ENCODE data around the gene PLCB4.
"Not testable (repeated sequence)": the region's sequence is repeated elsewhere in the genome, so short reads cannot be mapped to it uniquely, and the experiment has no call there.

The PLCB4 gene

DNA sequence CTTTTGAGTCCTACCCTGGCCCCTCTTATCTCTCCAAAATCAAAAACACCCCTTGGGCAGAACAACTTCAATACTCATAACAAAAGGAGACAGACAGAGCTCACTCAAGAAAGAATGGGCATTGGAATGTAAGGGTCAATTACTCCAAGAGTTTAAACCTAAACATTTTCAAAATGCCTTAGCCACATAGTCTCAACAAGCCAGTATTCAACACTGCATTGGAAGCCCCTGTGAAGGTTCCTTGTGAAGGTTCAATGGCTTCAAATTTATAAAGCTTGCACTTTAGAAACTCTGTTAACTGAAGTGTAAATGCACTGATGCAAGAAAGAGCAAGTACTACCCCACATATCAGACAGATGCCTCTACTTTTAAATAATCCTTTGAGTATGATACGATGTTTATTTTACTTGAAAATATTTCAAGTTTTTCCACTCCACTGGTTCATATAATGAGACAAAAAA is 306.4 kb downstream of the PLCB4 start:
- H3K4me1 ChIP-seq = peaks cover 0 to 37% (median 25%) of the 10 kb centered on the region in 10 experiments; a peak in 13 of 20 replicates
- TF ChIP-seq Cebpa-rat (IDR thresholded peaks at IDR 0.05) = no peak
- H3K9me3 ChIP-seq (replicated peaks in 1 of 11) = no peaks in the 10 kb centered on the region; a peak in 1 of 22 replicates
- H3K4me2 ChIP-seq = peak overlapping the region in 8 of 11 experiments; percentile 13 to 60 (median 55); a peak in 13 of 22 replicates
- peak overlapping the region in 3 of 11 experiments; percentile 8 to 53 (median 15); a peak in 3 of 22 replicates for H3K27ac ChIP-seq
- H3K36me3 ChIP-seq = no peaks in the 10 kb centered on the region
- no peak overlapping the region for H3K4me3 ChIP-seq
- no peaks in the 10 kb centered on the region for H3K27me3 ChIP-seq
- no peak overlapping the region for H3K9ac ChIP-seq
- no peaks in the 10 kb centered on the region for H4K20me1 ChIP-seq

DNA sequence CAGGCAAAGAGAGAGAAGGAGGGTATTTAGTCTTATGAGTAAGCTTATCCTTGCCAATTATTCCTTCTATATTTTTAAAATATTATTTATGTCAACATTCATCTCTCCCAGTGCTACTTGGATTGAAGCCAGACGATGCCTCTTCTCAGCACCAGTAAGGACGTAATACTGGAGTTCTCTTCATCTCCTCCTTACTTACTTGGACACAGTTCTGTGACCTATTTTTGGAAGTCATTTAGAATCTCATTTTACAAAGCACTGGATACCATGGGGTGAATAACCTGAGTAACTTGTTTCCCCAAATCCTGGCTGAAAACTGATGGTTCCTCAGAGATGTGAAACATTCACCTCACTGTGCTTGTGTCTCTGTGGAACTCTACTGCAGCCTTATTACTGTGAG is 308.1 kb downstream of the PLCB4 start:
- H3K9ac ChIP-seq = no peak overlapping the region
- H3K4me1 ChIP-seq = peaks cover 0 to 33% (median 25%) of the 10 kb centered on the region in 10 experiments; a peak in 13 of 20 replicates
- H3K4me2 ChIP-seq = no peak overlapping the region
- no peaks in the 10 kb centered on the region for H3K27me3 ChIP-seq
- H4K20me1 ChIP-seq = no peaks in the 10 kb centered on the region
- no peak overlapping the region for H3K4me3 ChIP-seq
- no peak overlapping the region for H3K27ac ChIP-seq
- H3K36me3 ChIP-seq = no peaks in the 10 kb centered on the region
- TF ChIP-seq Cebpa-rat (IDR thresholded peaks at IDR 0.05) = no peak
- no peaks in the 10 kb centered on the region; a peak in 1 of 22 replicates for H3K9me3 ChIP-seq (replicated peaks in 1 of 11)

DNA sequence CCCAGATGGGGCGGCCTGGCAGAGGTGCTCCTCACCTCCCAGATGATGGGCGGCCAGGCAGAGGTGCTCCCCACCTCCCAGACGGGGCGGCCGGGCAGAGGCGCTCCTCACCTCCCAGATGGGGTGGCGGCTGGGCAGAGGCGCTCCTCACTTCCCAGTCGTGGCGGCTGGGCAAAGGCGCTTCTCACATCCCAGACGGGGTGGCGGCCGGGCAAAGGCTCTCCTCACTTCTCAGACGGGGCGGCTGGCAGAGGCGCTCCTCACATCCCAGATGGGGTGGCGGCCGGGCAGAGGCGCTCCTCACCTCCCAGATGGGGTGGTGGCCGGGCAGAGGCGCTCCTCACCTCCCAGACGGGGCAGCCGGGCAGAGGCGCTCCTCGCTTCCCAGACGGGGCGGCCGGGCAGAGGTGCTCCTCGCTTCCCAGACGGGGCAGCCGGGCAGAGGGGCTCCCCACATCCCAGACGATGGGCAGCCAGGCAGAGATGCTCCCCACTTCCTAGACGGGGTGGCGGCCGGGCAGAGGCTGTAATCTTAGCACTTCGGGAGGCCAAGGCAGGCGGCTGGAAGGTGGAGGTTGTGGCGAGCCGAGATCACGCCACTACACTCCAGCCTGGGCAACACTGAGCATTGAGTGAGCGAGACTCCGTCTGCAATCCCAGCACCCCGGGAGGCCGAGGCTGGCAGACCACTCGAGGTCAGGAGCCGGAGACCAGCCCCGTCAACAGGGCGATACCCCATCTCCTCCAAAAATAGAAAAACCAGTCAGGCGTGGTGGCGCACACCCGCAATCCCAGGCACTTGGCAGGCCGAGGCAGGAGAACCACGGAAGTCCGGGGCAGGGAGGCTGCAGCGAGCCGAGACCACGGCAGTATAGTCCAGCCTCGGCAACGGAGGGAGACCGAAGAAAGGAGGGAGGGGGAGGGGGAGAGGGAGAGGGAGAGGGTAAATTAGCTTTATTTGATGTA is 316.7 kb downstream of the PLCB4 start:
- H3K9me3 ChIP-seq (replicated peaks in 1 of 11) = peaks cover 11 to 25% (median 18%) of the 10 kb centered on the region in 11 experiments
- not testable (repeated sequence) for H3K27ac ChIP-seq, H4K20me1 ChIP-seq, H3K4me1 ChIP-seq, H3K4me2 ChIP-seq, H3K27me3 ChIP-seq, H3K36me3 ChIP-seq, H3K9ac ChIP-seq
- H3K4me3 ChIP-seq = 0 out of 20 replicates have a peak overlapping the region, but pooled peaks of 1 of the 10 experiments have one; percentile 4

DNA sequence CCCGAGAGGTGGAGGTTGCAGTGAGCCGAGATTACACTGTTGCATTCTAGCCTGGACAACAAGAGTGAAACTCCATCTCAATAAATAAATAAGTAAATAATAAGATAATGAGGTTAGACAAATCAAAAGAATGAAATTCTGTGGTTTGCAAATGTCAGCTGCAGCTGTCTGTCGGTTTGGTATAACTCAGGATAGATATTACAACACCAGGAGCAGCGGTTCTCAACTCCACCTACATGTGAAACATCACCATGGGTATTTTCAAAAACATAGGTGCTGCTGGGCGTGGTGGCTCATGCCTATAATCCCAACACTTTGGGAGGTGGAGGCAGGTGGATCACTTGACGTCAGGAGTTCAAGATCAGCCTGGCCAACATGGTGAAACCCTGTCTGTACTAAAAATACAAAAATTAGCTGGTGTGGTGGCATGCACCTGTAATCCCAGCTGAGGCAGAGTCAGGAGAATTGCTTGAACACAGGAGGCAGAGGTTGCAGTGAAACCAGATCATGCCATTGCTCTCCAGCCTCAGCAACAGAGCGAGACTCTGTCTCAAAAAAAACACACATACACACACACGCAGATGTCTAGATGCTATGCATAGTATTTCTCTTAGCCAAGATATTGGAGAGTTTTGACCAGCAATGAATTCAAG is 319.4 kb downstream of the PLCB4 start:
- H3K9me3 ChIP-seq (replicated peaks in 1 of 11) = peaks cover 11 to 25% (median 18%) of the 10 kb centered on the region in 11 experiments
- TF ChIP-seq Cebpa-rat (IDR thresholded peaks at IDR 0.05) = no peak
- H3K4me3 ChIP-seq = no peak overlapping the region
- H4K20me1 ChIP-seq = no peaks in the 10 kb centered on the region
- peaks cover 0 to 5% (median 4%) of the 10 kb centered on the region in 10 experiments; a peak in 13 of 20 replicates for H3K4me1 ChIP-seq
- H3K36me3 ChIP-seq = no peaks in the 10 kb centered on the region; a peak in 1 of 22 replicates
- H3K4me2 ChIP-seq = no peak overlapping the region
- no peak overlapping the region for H3K9ac ChIP-seq
- no peaks in the 10 kb centered on the region for H3K27me3 ChIP-seq
- H3K27ac ChIP-seq = no peak overlapping the region

DNA sequence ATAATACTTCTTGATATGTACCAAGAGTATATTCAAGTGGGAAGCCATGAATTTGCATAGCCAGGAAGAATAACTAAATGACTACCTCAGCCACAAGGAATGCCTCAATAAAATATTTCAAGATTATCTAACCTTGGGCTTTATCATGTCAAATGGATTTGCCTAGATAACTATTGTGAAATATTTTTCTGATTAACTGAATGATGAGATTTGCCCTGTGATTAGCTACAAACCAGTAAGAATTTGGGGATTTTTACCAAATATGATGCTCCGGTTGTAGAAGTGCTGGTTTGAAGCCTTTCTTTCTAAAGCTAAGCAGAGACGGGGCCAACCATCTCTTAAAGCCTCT is 319.9 kb downstream of the PLCB4 start:
- no peaks in the 10 kb centered on the region for H4K20me1 ChIP-seq
- H3K27me3 ChIP-seq = no peaks in the 10 kb centered on the region
- H3K36me3 ChIP-seq = no peaks in the 10 kb centered on the region; a peak in 1 of 22 replicates
- H3K9me3 ChIP-seq (replicated peaks in 1 of 11) = peaks cover 11 to 24% (median 18%) of the 10 kb centered on the region in 11 experiments
- H3K4me1 ChIP-seq = peaks cover 0 to 9% (median 5%) of the 10 kb centered on the region in 10 experiments; a peak in 13 of 20 replicates
- no peak overlapping the region for H3K4me2 ChIP-seq
- H3K4me3 ChIP-seq = no peak overlapping the region
- no peak for TF ChIP-seq Cebpa-rat (IDR thresholded peaks at IDR 0.05)
- no peak overlapping the region for H3K9ac ChIP-seq
- H3K27ac ChIP-seq = no peak overlapping the region

DNA sequence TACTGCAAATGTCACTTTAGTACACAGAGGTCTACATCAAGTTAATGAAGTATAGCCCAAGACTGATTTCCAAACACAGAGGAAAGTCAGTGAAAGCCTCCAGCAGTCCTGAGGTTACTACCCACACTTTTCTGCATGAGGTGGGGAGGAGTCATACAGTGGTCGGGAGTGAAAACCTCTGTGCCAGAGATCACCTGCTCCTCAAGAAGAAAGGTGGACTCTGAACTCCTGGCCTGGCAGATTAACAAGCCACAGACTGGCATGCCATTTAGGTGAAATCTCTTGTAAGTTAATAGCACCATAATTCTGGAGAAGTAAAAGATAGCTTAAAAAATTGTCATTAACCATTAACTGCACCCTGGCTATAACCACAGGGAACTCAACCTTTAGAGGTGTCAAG is 320.5 kb downstream of the PLCB4 start:
- H3K27ac ChIP-seq = no peak overlapping the region
- peaks cover 11 to 21% (median 17%) of the 10 kb centered on the region in 11 experiments for H3K9me3 ChIP-seq (replicated peaks in 1 of 11)
- no peaks in the 10 kb centered on the region for H3K27me3 ChIP-seq
- no peak for TF ChIP-seq Cebpa-rat (IDR thresholded peaks at IDR 0.05)
- no peak overlapping the region for H3K9ac ChIP-seq
- no peak overlapping the region for H3K4me3 ChIP-seq
- no peak overlapping the region for H3K4me2 ChIP-seq
- H3K36me3 ChIP-seq = no peaks in the 10 kb centered on the region; a peak in 1 of 22 replicates
- H3K4me1 ChIP-seq = peaks cover 0 to 9% (median 5%) of the 10 kb centered on the region in 10 experiments; a peak in 13 of 20 replicates
- no peaks in the 10 kb centered on the region for H4K20me1 ChIP-seq

DNA sequence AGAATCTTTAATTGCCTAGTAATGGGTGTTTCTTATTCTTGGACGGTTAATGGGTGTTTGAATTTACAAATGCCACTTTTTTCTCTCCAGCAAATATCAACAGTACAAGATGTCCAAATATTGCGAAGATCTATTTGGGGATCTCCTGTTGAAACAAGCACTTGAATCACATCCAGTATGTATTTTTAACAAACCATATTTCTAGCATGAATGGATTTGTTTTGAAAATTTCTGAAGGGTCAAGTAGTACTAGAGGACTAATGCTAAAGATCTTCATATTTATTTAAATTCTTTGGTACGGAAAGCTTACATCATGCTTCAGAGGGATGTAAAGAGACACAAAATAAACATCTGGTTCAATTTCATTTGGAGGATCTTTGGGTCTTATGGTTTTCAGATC is 321.6 kb downstream of the PLCB4 start:
- Histone ChIP-seq H3K4me1 (peaks cover 0 to 9% (median 5%) of the 10 kb centered on the region in 10 experiments; a peak in 13 of 20 replicates), H3K27ac (no peak overlapping the region), H3K27me3 (no peaks in the 10 kb centered on the region), H4K20me1 (no peaks in the 10 kb centered on the region), H3K9me3 (replicated peaks in 1 of 11) (peaks cover 7 to 10% (median 7%) of the 10 kb centered on the region in 11 experiments), H3K9ac (no peak overlapping the region), H3K4me2 (no peak overlapping the region), H3K36me3 (no peaks in the 10 kb centered on the region; a peak in 1 of 22 replicates), H3K4me3 (no peak overlapping the region)
- TF ChIP-seq Cebpa-rat (IDR thresholded peaks at IDR 0.05) = no peak

DNA sequence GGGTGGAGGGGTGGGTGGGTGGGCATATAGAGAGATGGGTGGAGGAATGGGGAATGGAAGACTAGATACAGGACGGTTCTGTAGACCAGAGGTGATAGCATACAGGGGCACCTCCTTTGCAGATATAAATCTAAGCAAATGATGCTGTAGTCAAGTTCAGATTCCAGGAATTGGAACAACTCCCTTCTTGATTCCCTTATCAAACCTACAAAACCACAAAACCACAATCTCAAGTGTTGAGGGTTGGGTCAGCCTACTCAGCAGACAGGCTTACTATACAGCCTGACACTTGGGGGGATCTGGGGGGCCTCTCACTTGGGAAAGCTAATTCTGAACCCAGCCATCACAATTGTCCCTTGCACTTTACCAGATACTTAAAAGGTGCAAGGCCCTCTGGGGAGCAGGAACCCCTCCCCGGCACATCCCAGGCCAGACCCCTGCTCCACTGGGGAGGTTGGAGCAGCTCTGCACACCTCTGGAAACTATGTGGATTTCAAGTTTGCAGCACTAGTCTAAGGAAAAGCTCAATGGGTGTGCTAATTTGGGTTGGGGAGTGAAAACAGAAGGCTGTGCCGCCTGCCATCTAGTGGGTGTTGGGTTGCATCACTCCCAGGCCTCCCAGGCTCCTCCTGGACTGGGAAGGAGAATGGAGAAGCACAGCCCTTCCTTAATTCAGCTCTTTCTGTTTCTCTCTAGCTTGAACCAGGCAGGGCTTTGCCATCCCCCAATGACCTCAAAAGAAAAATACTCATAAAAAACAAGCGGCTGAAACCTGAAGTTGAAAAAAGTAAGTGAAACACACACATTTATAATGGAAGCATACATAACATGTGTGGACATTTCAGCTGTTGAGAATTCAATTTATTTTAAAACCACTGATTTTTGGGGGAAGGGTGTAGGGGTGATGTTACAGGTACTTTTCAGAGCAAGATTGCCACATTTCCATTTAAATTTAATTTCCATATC is 324.3 kb downstream of the PLCB4 start:
- no peak overlapping the region for H3K4me3 ChIP-seq
- H3K27me3 ChIP-seq = no peaks in the 10 kb centered on the region
- no peak overlapping the region for H3K9ac ChIP-seq
- no peaks in the 10 kb centered on the region for H4K20me1 ChIP-seq
- no peaks in the 10 kb centered on the region for H3K9me3 ChIP-seq (replicated peaks in 1 of 11)
- no peak overlapping the region for H3K27ac ChIP-seq
- peak in 3 of 11 experiments; percentile 38 to 57 (median 51); a peak in 2 of 22 replicates for TF ChIP-seq Cebpa-rat (IDR thresholded peaks at IDR 0.05)
- peaks cover 10 to 22% (median 16%) of the 10 kb centered on the region in 10 experiments for H3K4me1 ChIP-seq
- no peaks in the 10 kb centered on the region for H3K36me3 ChIP-seq
- H3K4me2 ChIP-seq = peak overlapping the region in 8 of 11 experiments; percentile 4 to 48 (median 25); a peak in 10 of 22 replicates

Data from BLaER1 treated with 17β-estradiol and CSF1 and Interleukin-3, amounts not matched to agents 10 nM and 100 nM (cell line).